Non-pigmented ciliary epithelial cell (primary cell): ENCODE results near the gene DRC7.
"Not testable (repeated sequence)": the region's sequence is repeated elsewhere in the genome, so short reads cannot be mapped to it uniquely, and the experiment has no call there.

ENCODE experiments used
- DNase-seq: peaks from one replicate; pipeline ENCODE4 v3.0.0-alpha.2; 2010; ENCODE audit warnings: low read depth

DRC7 gene

GRCh38 chr16:57735755-57736418 lies 41.3 kb downstream of the DRC7 start, which contains the start of gene KATNB1:
TSS of gene KATNB1 (plus strand) at chr16:57735770. CDS start at chr16:57737244, 1,474 bp downstream.
- no peak for DNase-seq

- peak; percentile 54 for DNase-seq
Observed at GRCh38 chr16:57736419-57737351, 42.1 kb downstream of the DRC7 start.

GRCh38 chr16:57738844-57739243 lies 44.2 kb downstream of the DRC7 start:
- no peak for DNase-seq

- DNase-seq, result no peak
Observed at GRCh38 chr16:57739756-57740422, 45.3 kb downstream of the DRC7 start.

- no peak for DNase-seq
Observed at GRCh38 chr16:57740423-57741071, 45.9 kb downstream of the DRC7 start.

GRCh38 chr16:57741660-57742191 lies 47.1 kb downstream of the DRC7 start:
- no peak for DNase-seq

GRCh38 chr16:57742543-57742942 lies 47.9 kb downstream of the DRC7 start:
- no peak for DNase-seq

GRCh38 chr16:57743458-57743857 lies 48.9 kb downstream of the DRC7 start:
- no peak for DNase-seq

GRCh38 chr16:57743886-57744641 lies 49.5 kb downstream of the DRC7 start:
- no peak for DNase-seq

- no peak for DNase-seq
Observed at GRCh38 chr16:57744642-57744903, 50.0 kb downstream of the DRC7 start.

GRCh38 chr16:57745768-57746167 lies 51.2 kb downstream of the DRC7 start:
- no peak for DNase-seq

GRCh38 chr16:57746316-57746715 lies 51.7 kb downstream of the DRC7 start:
- DNase-seq, result not testable (repeated sequence)

GRCh38 chr16:57747091-57747490 lies 52.5 kb downstream of the DRC7 start:
- no peak for DNase-seq

GRCh38 chr16:57747496-57747895 lies 52.9 kb downstream of the DRC7 start:
- DNase-seq, result no peak

- no peak for DNase-seq
Observed at GRCh38 chr16:57747996-57748395, 53.4 kb downstream of the DRC7 start.

GRCh38 chr16:57748596-57748995 lies 54.0 kb downstream of the DRC7 start:
- no peak for DNase-seq

GRCh38 chr16:57749101-57749692 lies 54.6 kb downstream of the DRC7 start:
- DNase-seq, result no peak

- no peak for DNase-seq
Observed at GRCh38 chr16:57749856-57750452, 55.3 kb downstream of the DRC7 start.

GRCh38 chr16:57750796-57751538 lies 56.4 kb downstream of the DRC7 start:
- no peak for DNase-seq
